ENCODE measurements around the gene PIP4K2A. TPM values are rescaled to one million over a fixed set of nuclear protein-coding genes. Genes with fewer than 3 reads are reported as not detected.

PIP4K2A gene
- total and polyA plus RNA-seq, 2 donors (not counting 3 experiments of a cell fraction or from before 2014, with no cell fraction given): 11.8 to 32.6 TPM

GRCh38 chr10:22673785-22674572 lies 40.4 kb downstream of the PIP4K2A start:
- H3K79me2 ChIP-seq (ENCODE audit: control insufficient read depth, insufficient read depth, low read length): peaks cover 50% of the 10 kb centered on the region
- BruUV-seq (replicated peaks): no TSS peak
- no peak for TF ChIP-seq MAX (IDR thresholded peaks at IDR 0.05; ENCODE audit: insufficient read depth, insufficient read length)
- no peak for TF ChIP-seq POLR2A (IDR thresholded peaks at IDR 0.05; ENCODE audit: low read depth, low read length)
- no peak for TF ChIP-seq EZH2 (IDR thresholded peaks at IDR 0.05; ENCODE audit: borderline replicate concordance, low read depth, low read length, severe bottlenecking)
- TF ChIP-seq CTCF (IDR thresholded peaks at IDR 0.05; ENCODE audit: extremely low read depth in 1 of 2, insufficient read depth in 1 of 2, low read depth in 1 of 2, low read length in 2 of 2): no peak
- TF ChIP-seq POLR2AphosphoS5 (IDR thresholded peaks at IDR 0.05; ENCODE audit: insufficient read depth, low read depth, low read length): no peak
- no peak for TF ChIP-seq JUN (IDR thresholded peaks at IDR 0.05; ENCODE audit: borderline replicate concordance, insufficient read depth, insufficient read length, low read depth)
- TF ChIP-seq GATA2 (IDR thresholded peaks at IDR 0.05; ENCODE audit: insufficient read depth, insufficient read length, low read depth, low read length): no peak
- TF ChIP-seq MYC (IDR thresholded peaks at IDR 0.05; ENCODE audit: low read depth, low read length): no peak
- TF ChIP-seq FOS (IDR thresholded peaks at IDR 0.05; ENCODE audit: borderline replicate concordance, insufficient read depth, low read length): no peak
- no peak overlapping the region for H3K9ac ChIP-seq (replicated peaks; ENCODE audit: extremely low read depth, insufficient read depth, low read length)
- H3K36me3 ChIP-seq (ENCODE audit: control insufficient read depth in 2 of 2, extremely low read depth in 1 of 2, insufficient read depth in 2 of 2, low read length in 2 of 2): no peaks in the 10 kb centered on the region
- FAIRE-seq: no peak
- H3K4me1 ChIP-seq (ENCODE audit: control insufficient read depth, extremely low read depth, insufficient read depth, low read length): peaks cover 11% of the 10 kb centered on the region
- no peaks in the 10 kb centered on the region for H3K9me1 ChIP-seq (replicated peaks; ENCODE audit: control insufficient read depth, extremely low read depth, insufficient read depth, low read length)
- H3K27ac ChIP-seq (ENCODE audit: insufficient read depth, low read depth, low read length): no peak overlapping the region
- CTCF ChIA-PET: no interaction called here
- no peak overlapping the region for H3K4me3 ChIP-seq (replicated peaks in 1 of 3; ENCODE audit: insufficient read depth in 1 of 3, low read depth in 1 of 3, low read length in 3 of 3)
- H2AFZ ChIP-seq (ENCODE audit: low read depth, low read length): no peak overlapping the region
- POLR2A ChIA-PET: interaction anchor here (0.6 kb wide), 1 partner anchor 21 kb away, joined by 3 read pairs; no protein-coding TSS in a partner anchor
- no peaks in the 10 kb centered on the region for H3K9me3 ChIP-seq (replicated peaks; ENCODE audit: control insufficient read depth, insufficient read depth, low read length)
- DNase-seq (ENCODE audit: low read depth, low spot score): no peak
- H4K20me1 ChIP-seq (replicated peaks; ENCODE audit: control insufficient read depth, extremely low read depth, insufficient read depth, low read length): peaks cover 15% of the 10 kb centered on the region
- H3K27me3 ChIP-seq (ENCODE audit: control insufficient read depth in 2 of 2, insufficient read depth in 2 of 2, low read length in 2 of 2): no peaks in the 10 kb centered on the region
- intact Hi-C loops (cut with micrococcal nuclease): no loop called here
- no peak overlapping the region for H3K4me2 ChIP-seq (ENCODE audit: insufficient read depth, low read length)
- dilution Hi-C loops (cut with MboI; ENCODE audit: extremely low pct_ligation_motif_present, low sequenced_read_pairs): no loop called here
